GM12892 (cell line): ENCODE measurements around the gene NAV3.

Source experiments
- POLR2A ChIP-seq: IDR thresholded peaks from 2 replicates; pipeline ENCODE4 v1.6.1; 2011; ENCODE audit warnings: low read depth, low read length, control low read depth
- POLR2AphosphoS5 ChIP-seq: IDR thresholded peaks from 2 replicates; pipeline ENCODE4 v1.6.1; 2011; ENCODE audit warnings: low read depth, low read length, control low read depth
- TAF1 ChIP-seq: IDR thresholded peaks from 2 replicates; pipeline ENCODE4 v1.6.1; 2011; ENCODE audit warnings: low read depth, mild to moderate bottlenecking, control low read depth, low read length, borderline replicate concordance

DNA sequence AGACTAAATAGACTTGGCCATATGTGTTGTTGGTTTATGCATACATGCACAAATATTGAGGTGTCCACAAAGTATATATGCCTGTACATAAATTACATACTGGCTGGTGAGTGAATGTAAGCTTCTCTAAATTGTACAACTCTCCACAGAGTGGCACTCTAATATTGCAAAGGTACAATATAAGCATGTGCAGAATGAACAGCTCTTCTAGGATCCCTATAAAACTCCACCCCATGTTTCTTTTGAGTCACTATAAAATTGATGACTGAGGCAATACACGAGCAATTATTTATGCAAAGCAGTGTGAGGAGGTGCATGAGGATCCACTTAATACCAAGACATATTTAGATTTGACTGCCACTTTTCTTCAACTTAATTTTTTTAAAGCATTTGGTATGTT lies 172.2 kb downstream of the NAV3 start:
- no peak for TF ChIP-seq TAF1
- no peak for TF ChIP-seq POLR2A
- TF ChIP-seq POLR2AphosphoS5: no peak
